Measurements from ENCODE around the gene ADM5.

DNA sequence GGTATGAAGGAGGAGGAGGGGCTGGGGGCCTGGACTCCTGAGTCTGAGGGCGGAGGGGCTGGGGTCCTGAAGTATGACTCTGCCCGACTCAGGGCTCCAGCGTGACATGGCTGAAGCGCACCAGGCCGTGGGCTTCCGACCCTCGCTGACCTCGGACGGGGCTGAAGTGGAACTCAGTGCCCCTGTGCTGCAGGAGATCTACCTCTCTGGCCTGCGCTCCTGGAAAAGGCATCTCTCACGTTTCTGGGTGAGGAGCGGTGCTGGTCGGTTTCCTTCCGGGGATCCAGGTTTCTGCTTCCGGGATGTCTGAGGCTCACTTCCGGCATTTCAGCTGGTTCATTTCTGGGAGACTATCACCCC lies 2.7 kb downstream of the ADM5 start:
- TF ChIP-seq POLR2AphosphoS5 (IDR thresholded peaks at IDR 0.05) (no peak), EZH2 (IDR thresholded peaks at IDR 0.05; ENCODE audit: borderline replicate concordance, insufficient read depth, low read length, poor library complexity, severe bottlenecking) (no peak)
- TF ChIP-seq, protein P1, sequence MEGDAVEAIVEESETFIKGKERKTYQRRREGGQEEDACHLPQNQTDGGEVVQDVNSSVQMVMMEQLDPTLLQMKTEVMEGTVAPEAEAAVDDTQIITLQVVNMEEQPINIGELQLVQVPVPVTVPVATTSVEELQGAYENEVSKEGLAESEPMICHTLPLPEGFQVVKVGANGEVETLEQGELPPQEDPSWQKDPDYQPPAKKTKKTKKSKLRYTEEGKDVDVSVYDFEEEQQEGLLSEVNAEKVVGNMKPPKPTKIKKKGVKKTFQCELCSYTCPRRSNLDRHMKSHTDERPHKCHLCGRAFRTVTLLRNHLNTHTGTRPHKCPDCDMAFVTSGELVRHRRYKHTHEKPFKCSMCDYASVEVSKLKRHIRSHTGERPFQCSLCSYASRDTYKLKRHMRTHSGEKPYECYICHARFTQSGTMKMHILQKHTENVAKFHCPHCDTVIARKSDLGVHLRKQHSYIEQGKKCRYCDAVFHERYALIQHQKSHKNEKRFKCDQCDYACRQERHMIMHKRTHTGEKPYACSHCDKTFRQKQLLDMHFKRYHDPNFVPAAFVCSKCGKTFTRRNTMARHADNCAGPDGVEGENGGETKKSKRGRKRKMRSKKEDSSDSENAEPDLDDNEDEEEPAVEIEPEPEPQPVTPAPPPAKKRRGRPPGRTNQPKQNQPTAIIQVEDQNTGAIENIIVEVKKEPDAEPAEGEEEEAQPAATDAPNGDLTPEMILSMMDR (IDR thresholded peaks at IDR 0.05; ENCODE audit: poor library complexity, severe bottlenecking), result no peak

All from neural cell (in vitro differentiated cells).